GM21390 (cell line): ENCODE data around the gene CREBL2.
"Not testable (repeated sequence)": the region's sequence is repeated elsewhere in the genome, so short reads cannot be mapped to it uniquely, and the experiment has no call there.

Experiments used
- ATAC-seq: cut with Tn5 transposase; IDR thresholded peaks from one replicate; pipeline ENCODE4 v1.9.1; 2021; ENCODE audit not compliant: unreplicated experiment

The CREBL2 gene, protein sequence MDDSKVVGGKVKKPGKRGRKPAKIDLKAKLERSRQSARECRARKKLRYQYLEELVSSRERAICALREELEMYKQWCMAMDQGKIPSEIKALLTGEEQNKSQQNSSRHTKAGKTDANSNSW

GRCh38 chr12:12611512-12612306 lies at the start of gene CREBL2:
TSS of gene CREBL2 (plus strand) at chr12:12611876. CDS start at chr12:12612173, 297 bp downstream.
- ATAC-seq = peak; percentile 78

DNA sequence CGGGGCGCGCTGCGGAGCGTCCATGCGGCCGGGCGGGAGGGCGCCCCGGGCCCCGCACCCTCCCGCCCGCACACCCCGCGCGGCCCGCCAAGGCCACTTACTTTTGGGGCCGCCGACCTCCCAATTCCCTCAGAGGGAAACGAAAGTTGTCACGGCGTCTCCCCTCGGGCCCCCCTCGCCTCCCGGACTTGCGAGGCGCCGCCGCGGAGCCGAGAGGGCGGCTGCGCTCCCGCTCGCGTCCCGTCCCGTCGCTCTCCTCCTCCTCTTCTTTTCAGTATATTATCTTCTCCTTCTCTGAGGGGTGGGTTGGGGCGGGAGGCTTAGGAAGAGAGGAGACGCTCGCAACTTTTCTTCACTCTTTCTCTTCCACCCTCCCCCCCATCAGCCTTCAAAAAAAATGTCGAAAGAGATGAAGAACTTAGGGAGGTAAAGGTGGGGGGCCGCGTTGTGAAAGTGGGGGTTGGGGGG lies 49.6 kb upstream of the CREBL2 start:
- no peak for ATAC-seq

DNA sequence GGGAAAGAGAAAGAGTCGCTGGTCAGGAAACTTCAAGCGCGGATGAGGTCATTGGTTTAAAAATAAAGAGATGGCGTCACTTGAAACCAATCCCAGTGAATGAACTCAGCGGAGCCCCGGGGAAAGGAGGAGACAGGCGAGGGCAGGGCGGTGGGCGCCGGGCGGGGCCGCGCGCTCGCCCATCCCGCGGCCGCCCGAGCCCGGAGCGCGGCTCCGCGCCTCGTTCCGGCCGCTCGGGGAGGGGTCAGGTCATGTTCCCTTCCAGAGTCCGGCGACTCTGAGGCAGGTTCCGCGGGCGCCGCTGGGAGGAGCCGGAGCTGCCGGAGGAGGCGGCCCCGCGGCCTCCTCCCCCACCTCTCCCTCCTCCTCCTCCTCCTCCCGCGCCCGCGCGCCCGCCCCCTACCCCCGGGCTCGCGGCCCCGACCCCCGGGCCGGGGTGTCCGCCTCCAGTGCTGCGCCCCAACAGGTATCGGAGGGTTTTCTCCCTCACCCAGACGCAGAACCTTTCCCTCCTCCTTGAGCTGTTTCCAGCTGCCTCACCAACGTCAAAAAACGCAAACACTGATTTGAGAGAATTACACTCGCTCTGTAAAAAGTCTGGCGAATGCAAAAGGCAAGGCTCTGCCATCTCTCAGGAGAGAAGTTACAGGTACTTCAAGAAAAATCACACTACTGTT lies 49.0 kb upstream of the CREBL2 start, which contains the start of gene DUSP16:
Gene DUSP16, minus strand, starts transcription at position 279 of the 677 bp plus-strand sequence. CDS start 41,765 bp downstream, outside the sequence.
- ATAC-seq = peak; percentile 78

- no peak for ATAC-seq
Measured at GRCh38 chr12:12563290-12563928, 48.3 kb upstream of the CREBL2 start.

- ATAC-seq = no peak
Measured at GRCh38 chr12:12564911-12565310, 46.8 kb upstream of the CREBL2 start.

DNA sequence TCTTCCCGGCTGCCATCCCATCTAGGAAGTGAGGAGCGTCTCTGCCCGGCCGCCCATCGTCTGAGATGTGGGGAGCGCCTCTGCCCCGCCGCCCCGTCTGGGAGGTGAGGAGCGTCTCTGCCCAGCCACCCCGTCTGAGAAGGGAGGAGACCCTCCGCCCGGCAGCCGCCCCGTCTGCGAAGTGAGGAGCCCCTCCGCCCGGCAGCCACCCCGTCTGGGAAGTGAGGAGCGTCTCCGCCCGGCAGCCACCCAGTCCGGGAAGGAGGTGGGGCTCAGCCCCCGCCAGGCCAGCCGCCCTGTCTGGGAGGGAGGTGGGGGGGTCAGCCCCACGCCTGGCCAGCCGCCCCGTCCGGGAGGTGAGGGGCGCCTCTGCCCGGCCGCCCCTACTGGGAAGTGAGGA lies 45.7 kb upstream of the CREBL2 start:
- not testable (repeated sequence) for ATAC-seq

GRCh38 chr12:12572659-12573058 lies 39.0 kb upstream of the CREBL2 start:
- ATAC-seq = no peak

DNA sequence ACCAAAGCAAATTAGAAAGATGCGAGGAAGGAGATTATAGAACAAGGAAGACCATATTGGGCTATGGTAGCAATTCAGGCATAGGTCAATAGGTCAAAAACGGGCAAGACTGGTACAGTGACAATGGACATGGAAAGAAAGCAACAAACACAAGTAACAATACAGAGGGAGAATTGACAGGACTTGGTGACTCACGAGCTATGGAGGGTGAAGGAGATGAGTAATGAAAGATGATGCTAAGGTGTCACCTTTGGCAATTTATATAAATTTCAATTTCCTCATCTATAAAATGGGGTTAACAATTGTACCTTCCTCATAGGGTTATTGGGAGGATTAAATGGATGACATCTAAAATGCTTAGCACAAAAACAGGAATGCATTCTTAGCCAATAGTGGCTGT lies 33.9 kb upstream of the CREBL2 start:
- ATAC-seq = no peak

DNA sequence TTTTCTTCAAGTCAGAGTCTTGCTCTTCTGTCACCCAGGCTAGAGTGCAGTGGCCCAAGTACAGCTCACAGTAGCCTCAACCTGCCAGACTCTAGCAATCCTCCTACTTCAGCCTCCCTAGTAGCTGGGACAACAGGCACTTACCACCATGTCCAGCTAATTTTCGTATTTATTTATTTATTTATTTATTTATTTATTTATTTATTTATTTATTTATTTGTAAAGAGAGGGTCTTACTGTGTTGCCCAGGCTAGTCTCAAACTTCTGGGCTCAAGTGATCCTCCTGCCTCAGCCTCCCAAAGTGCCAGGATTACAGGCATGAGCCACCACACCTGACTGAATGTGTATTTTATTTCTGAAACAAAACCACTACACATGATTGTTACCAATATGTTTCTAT lies 31.0 kb upstream of the CREBL2 start:
- ATAC-seq = not testable (repeated sequence)

DNA sequence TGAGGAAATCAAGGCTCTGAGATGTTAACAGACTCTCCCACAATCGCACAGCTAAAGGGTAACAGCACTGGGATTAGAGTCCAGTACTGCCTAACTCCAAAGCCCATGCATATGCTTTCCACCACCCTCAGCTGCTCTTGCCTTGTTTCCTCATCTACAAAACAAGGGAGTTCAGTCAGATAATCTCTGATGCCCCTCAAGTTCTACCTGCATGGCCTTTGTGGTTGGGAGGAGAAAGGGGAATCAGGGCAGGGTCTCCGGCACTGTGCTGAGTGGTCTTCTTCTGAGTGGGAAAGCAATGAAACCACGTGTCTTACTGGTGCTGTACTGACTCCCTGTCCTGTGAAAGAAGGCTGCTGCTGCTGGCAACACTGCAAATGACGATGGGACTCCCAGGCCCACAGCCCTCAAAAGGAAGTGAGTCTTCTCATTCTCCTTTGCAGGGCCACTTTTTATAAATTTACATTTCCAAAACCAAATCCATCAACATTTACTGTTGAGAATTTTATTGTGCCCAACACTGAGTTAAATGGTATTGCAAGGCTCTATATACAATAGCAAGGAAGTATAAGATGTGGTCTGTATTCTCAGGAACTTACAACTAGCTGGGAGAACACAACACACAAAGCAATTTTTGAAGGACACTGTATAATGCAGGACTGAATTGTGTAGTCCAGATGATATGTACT lies 29.3 kb upstream of the CREBL2 start:
- peak; percentile 44 for ATAC-seq

GRCh38 chr12:12582895-12583303 lies 28.8 kb upstream of the CREBL2 start:
- peak; percentile 92 for ATAC-seq

- ATAC-seq = no peak
Measured at GRCh38 chr12:12583510-12584178, 28.0 kb upstream of the CREBL2 start.

GRCh38 chr12:12585115-12585863 lies 26.4 kb upstream of the CREBL2 start:
- no peak for ATAC-seq

DNA sequence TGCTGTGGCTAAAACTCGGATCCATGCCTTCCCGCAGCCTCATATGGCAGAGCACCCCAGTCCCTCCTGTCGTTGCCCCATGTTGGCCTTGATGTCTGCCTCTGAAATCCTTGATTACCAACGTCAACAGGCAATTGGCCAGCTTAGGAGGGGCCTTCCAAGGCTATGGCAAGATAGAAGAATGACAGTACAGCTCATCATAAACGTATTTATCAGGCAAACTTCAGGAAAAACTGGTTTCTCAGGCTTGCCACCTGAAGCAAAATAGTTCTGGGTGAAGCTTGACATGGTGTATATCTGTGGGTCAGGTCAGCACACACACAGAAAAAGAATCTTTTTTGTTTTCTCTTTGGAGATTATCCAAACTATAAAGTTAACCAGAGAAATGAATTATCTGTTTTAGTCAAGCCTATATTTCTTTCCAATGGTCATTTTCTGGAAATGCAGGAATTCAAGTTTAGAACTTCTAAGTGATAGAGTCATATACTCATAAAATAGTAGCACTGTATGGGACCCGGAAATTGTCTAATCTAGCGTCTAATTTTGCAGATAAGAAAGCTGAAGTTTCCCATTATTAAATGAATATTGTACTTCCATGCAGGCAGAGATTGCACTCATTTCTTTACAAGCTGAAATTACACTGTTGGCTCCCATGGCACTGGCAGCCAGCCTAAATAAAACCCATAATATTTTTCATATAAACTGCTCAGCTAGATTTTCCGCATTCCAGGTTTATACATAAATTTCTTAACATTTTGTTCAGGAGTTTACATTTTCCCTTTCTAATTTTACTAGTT lies 24.6 kb upstream of the CREBL2 start:
- no peak for ATAC-seq

- no peak for ATAC-seq
Measured at GRCh38 chr12:12587878-12588277, 23.8 kb upstream of the CREBL2 start.

GRCh38 chr12:12588436-12588835 lies 23.2 kb upstream of the CREBL2 start:
- not testable (repeated sequence) for ATAC-seq

GRCh38 chr12:12590961-12591360 lies 20.7 kb upstream of the CREBL2 start:
- no peak for ATAC-seq

DNA sequence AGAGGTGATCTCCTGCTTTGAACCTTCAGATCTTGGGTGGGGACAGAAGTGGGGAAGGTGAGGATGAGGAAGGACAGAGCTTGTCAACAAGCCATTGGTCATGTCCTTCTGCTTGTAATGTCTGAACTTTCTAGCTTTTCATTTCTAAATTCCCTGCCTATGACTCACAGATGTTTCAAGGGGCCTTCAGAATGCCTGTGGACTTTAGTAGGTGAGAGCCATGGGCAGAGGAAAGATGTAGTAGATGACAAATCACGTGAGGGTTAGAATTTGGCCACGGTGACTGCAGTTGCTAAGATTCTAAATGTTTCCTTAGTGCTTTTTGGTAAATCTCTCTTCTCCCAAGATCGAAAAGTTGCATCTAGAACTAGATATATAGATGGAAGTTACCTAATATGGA lies 18.7 kb upstream of the CREBL2 start:
- no peak for ATAC-seq

- ATAC-seq = not testable (repeated sequence)
Measured at GRCh38 chr12:12595929-12596328, 15.7 kb upstream of the CREBL2 start.
